ENCODE results near the gene SKA3.

DNA sequence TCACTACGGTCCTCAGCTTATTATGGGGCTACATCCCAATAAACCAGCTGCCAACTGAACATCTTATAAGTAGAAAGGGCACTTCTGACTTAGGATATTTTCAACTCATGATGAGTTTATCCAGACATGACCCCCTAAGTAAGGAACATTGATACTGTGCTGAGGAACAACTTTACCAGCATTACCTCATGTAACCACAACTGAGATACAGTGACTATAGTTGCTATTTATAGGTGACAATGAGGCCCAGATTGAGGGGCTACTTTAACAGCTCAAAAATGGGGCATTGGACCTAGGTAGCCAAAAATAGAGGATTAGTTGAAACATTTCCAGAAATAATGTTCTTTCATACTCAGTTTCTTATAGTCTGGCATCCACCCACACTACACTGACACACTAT is 26.8 kb downstream of the SKA3 start:
- TF ChIP-seq, protein P1, sequence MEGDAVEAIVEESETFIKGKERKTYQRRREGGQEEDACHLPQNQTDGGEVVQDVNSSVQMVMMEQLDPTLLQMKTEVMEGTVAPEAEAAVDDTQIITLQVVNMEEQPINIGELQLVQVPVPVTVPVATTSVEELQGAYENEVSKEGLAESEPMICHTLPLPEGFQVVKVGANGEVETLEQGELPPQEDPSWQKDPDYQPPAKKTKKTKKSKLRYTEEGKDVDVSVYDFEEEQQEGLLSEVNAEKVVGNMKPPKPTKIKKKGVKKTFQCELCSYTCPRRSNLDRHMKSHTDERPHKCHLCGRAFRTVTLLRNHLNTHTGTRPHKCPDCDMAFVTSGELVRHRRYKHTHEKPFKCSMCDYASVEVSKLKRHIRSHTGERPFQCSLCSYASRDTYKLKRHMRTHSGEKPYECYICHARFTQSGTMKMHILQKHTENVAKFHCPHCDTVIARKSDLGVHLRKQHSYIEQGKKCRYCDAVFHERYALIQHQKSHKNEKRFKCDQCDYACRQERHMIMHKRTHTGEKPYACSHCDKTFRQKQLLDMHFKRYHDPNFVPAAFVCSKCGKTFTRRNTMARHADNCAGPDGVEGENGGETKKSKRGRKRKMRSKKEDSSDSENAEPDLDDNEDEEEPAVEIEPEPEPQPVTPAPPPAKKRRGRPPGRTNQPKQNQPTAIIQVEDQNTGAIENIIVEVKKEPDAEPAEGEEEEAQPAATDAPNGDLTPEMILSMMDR (conservative IDR thresholded peaks at IDR 0.05), result no peak
- no peak for TF ChIP-seq EZH2 (IDR thresholded peaks at IDR 0.05; ENCODE audit: low read depth)
